Gastrocnemius medialis (tissue), 4 donors: ENCODE data around the gene KLHL29.

ENCODE experiments used
- POLR2A ChIP-seq, 2 donors: fragments of 450-650 bp; IDR thresholded peaks; one replicate each; pipeline ENCODE4 v1.6.1; 2017; ENCODE audit warnings: antibody characterized with exemption in 2 of 2, mild to moderate bottlenecking in 2 of 2, moderate library complexity in 2 of 2
- TF ChIP-seq, protein P1 (sequence below), 5 experiments: fragments of 450-650 bp in 3 of 5; fragments of 200-600 bp in 2 of 5; sonication (generic) in 2 of 5; IDR thresholded peaks in 4 of 5; conservative IDR thresholded peaks in 1 of 5; 1 replicate in 4 of 5; 2 replicates in 1 of 5; pipeline ENCODE4 v1.5.1; 2016 to 2019; ENCODE audit warnings: antibody characterized with exemption in 5 of 5, mild to moderate bottlenecking in 3 of 5, moderate library complexity in 3 of 5

DNA sequence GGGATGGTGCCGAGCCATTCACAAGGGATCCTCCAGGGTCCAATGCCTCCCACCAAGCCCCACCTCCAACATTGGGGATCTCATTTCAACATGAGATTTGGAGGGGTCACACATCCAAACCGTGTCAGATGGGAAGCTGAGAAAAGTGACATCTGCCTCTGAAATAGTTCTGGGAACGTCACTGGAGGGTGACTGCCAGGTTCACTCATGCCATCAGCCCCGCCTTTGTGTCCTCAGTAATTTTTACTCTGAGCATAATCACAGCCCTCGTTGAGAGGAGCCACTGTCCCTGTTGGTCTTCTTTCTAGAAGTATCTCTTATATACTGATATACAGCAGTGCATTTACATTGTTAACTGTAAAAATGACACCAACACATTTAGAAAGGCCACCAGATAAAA is 67.4 kb downstream of the KLHL29 start:
- TF ChIP-seq, protein P1, sequence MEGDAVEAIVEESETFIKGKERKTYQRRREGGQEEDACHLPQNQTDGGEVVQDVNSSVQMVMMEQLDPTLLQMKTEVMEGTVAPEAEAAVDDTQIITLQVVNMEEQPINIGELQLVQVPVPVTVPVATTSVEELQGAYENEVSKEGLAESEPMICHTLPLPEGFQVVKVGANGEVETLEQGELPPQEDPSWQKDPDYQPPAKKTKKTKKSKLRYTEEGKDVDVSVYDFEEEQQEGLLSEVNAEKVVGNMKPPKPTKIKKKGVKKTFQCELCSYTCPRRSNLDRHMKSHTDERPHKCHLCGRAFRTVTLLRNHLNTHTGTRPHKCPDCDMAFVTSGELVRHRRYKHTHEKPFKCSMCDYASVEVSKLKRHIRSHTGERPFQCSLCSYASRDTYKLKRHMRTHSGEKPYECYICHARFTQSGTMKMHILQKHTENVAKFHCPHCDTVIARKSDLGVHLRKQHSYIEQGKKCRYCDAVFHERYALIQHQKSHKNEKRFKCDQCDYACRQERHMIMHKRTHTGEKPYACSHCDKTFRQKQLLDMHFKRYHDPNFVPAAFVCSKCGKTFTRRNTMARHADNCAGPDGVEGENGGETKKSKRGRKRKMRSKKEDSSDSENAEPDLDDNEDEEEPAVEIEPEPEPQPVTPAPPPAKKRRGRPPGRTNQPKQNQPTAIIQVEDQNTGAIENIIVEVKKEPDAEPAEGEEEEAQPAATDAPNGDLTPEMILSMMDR (IDR thresholded peaks at IDR 0.05 in 4 of 5, conservative IDR thresholded peaks at IDR 0.05 in 1 of 5): no peak
- no peak for TF ChIP-seq POLR2A (IDR thresholded peaks at IDR 0.05)
